Measurements from ENCODE around the gene STAT2. TPM values are rescaled to one million over a fixed set of nuclear protein-coding genes. Genes with fewer than 3 reads are reported as not detected.

STAT2 gene
- total and polyA plus RNA-seq, 2 of the 13 experiments (the other 11 are each of a cell fraction or from before 2014, with no cell fraction given): 43.5 to 84.6 TPM

- Histone ChIP-seq H3K36me3 (replicated peaks in 1 of 2; ENCODE audit: control insufficient read depth in 1 of 2, insufficient read depth in 2 of 2, low read length in 2 of 2) (no peaks in the 10 kb centered on the region), H3K4me1 (ENCODE audit: insufficient read depth, low read length) (peaks cover 37% of the 10 kb centered on the region), H3K79me2 (ENCODE audit: insufficient read depth, low read length) (no peaks in the 10 kb centered on the region), H4K20me1 (ENCODE audit: insufficient read depth, low read length) (no peaks in the 10 kb centered on the region), H3K4me2 (ENCODE audit: low read depth, low read length) (peak overlapping the region; percentile 47; the same call in 1 of the 2 replicates), H3K9me3 (ENCODE audit: low read length) (no peaks in the 10 kb centered on the region), H3K4me3 (replicated peaks in 1 of 3; ENCODE audit: insufficient read depth in 1 of 3, low read depth in 2 of 3, low read length in 3 of 3) (no peak overlapping the region), H3K27me3 (ENCODE audit: control insufficient read depth in 1 of 2, insufficient read depth in 2 of 2, low read length in 2 of 2) (no peaks in the 10 kb centered on the region), H3K27ac (ENCODE audit: extremely low read length, insufficient read depth, low read length) (no peak overlapping the region), H2AFZ (ENCODE audit: low read length) (no peak overlapping the region), H3K9ac (ENCODE audit: insufficient read depth, low read depth, low read length) (no peak overlapping the region)
- FAIRE-seq (no peak), ATAC-seq (no peak), DNase-seq (ENCODE audit: low spot score) (no peak)
- WGBS (ENCODE audit: low lambda C conversion rate): 29% methylated on average over 5 of the region's 5 CpGs
- intact Hi-C loops (cut with micrococcal nuclease; ENCODE audit: unreplicated experiment): no loop called here
- BruUV-seq (replicated peaks): no TSS peak
- ChIA-PET CTCF (ENCODE audit: low intra/inter-chr PET ratio, low total read pairs) (no interaction called here), POLR2A (interaction anchor here (1.0 to 1.3 kb wide), 3 partner anchors 29 to 60 kb away, joined by 3 to 4 read pairs (median 4); partner anchors contain the start of genes PAN2 and TIMELESS)
- in situ Hi-C loops (cut with HindIII; ENCODE audit: extremely low pct_ligation_motif_present, low pct_unique_long_range_greater_than_20kb): no loop called here
- TF ChIP-seq RXRA (CRISPR knock-in tag; IDR thresholded peaks at IDR 0.05): no peak
- TF ChIP-seq GLI4 (CRISPR knock-in tag; IDR thresholded peaks at IDR 0.05; ENCODE audit: borderline replicate concordance): no peak
- no peak for TF ChIP-seq ZNF101 (CRISPR knock-in tag; IDR thresholded peaks at IDR 0.05; ENCODE audit: borderline replicate concordance, low read depth)
- TF ChIP-seq ZNF879 (CRISPR knock-in tag; IDR thresholded peaks at IDR 0.05): no peak
- TF ChIP-seq HNF1B (CRISPR knock-in tag; IDR thresholded peaks at IDR 0.05): no peak
- TF ChIP-seq TRIM24 (CRISPR knock-in tag; IDR thresholded peaks at IDR 0.05): no peak
- no peak for TF ChIP-seq MEF2D (CRISPR knock-in tag; IDR thresholded peaks at IDR 0.05)
- no peak for TF ChIP-seq ZBTB21 (CRISPR knock-in tag; IDR thresholded peaks at IDR 0.05)
- TF ChIP-seq MLXIP (CRISPR knock-in tag; IDR thresholded peaks at IDR 0.05; ENCODE audit: borderline replicate concordance): no peak
- TF ChIP-seq STAT5B (CRISPR knock-in tag; IDR thresholded peaks at IDR 0.05): no peak
- TF ChIP-seq ZBTB1 (CRISPR knock-in tag; IDR thresholded peaks at IDR 0.05; ENCODE audit: borderline replicate concordance): no peak
- TF ChIP-seq RFX3 (CRISPR knock-in tag; IDR thresholded peaks at IDR 0.05): no peak
- TF ChIP-seq HOXA7 (CRISPR knock-in tag; IDR thresholded peaks at IDR 0.05): no peak
- no peak for TF ChIP-seq SP5 (CRISPR knock-in tag; IDR thresholded peaks at IDR 0.05; ENCODE audit: borderline replicate concordance, low read depth)
- no peak for TF ChIP-seq ZNF615 (CRISPR knock-in tag; IDR thresholded peaks at IDR 0.05; ENCODE audit: borderline replicate concordance)
- TF ChIP-seq ZSCAN5A (CRISPR knock-in tag; IDR thresholded peaks at IDR 0.05; ENCODE audit: borderline replicate concordance): no peak
- TF ChIP-seq ZNF333 (CRISPR knock-in tag; IDR thresholded peaks at IDR 0.05; ENCODE audit: borderline replicate concordance): no peak
- TF ChIP-seq ZNF337 (CRISPR knock-in tag; IDR thresholded peaks at IDR 0.05; ENCODE audit: borderline replicate concordance, low read depth): no peak
These were observed 29.5 kb upstream of the STAT2 start for GRCh38 chr12:56389412-56389811.
